IMR-90 (cell line): ENCODE data around the gene RHOC. TPM values are rescaled to one million over a fixed set of nuclear protein-coding genes. Genes with fewer than 3 reads are reported as not detected.
A peak's percentile ranks its signal among the peaks of the same experiment; 100 is the strongest.

Experiments used
- ATAC-seq: fragments of 200-7000 bp; cut with Tn5 transposase; 2 replicates; pipeline ENCODE4 v1.9.1; 2020; ENCODE audit warnings: low read depth, mild to moderate bottlenecking, moderate library complexity
- BruUV-seq: library from RNA; stranded (reverse); fragments of 400-500 nt; replicated peaks from 2 replicates; lab custom pipeline; 2021; lab: Mats Ljungman, UMichigan
- CTCF ChIA-PET: fragments of 300-600 bp; formaldehyde crosslinking; extraction: SDS; loops from one replicate; lab custom pipeline; 2021; ENCODE audit warnings: antibody characterized with exemption; lab: Yijun Ruan, JAX
- POLR2A ChIA-PET: fragments of 300-600 bp; sonication (Branson Sonifier 250); formaldehyde crosslinking; loops from one replicate; lab custom pipeline; 2022; ENCODE audit warnings: antibody characterized with exemption; ENCODE audit not compliant: unreplicated experiment; lab: Charles Lee
- DNase-seq: peaks from one replicate; pipeline ENCODE4 v3.0.0; 2013
- H2AFZ ChIP-seq: replicated peaks from 2 replicates; pipeline ENCODE3; 2013; ENCODE audit warnings: low read length, mild to moderate bottlenecking; ENCODE audit not compliant: poor library complexity
- H2AK5ac ChIP-seq: 2 replicates; pipeline ENCODE4 v1.6.1; 2013; ENCODE audit warnings: low read depth, low read length, inconsistent platforms
- H2AK9ac ChIP-seq: replicated peaks from 2 replicates; pipeline ENCODE3; 2013; ENCODE audit warnings: mild to moderate bottlenecking, low read depth, low read length, moderate library complexity; ENCODE audit not compliant: poor library complexity
- H2BK120ac ChIP-seq: 2 replicates; pipeline ENCODE4 v1.6.1; 2013; ENCODE audit warnings: low read depth, low read length, inconsistent platforms
- H2BK15ac ChIP-seq: 3 replicates; pipeline ENCODE4 v1.6.1; 2013; ENCODE audit warnings: low read depth, low read length, inconsistent platforms
- H2BK20ac ChIP-seq: 2 replicates; pipeline ENCODE4 v1.6.1; 2013; ENCODE audit warnings: low read depth, mild to moderate bottlenecking, inconsistent platforms, low read length, moderate library complexity
- H2BK5ac ChIP-seq: 2 replicates; pipeline ENCODE4 v1.6.1; 2013; ENCODE audit warnings: mild to moderate bottlenecking, low read depth, low read length, inconsistent platforms; ENCODE audit not compliant: poor library complexity, severe bottlenecking
- H3K14ac ChIP-seq: replicated peaks from 2 replicates; pipeline ENCODE4 v1.6.1; 2013; ENCODE audit warnings: low read depth, low read length, inconsistent platforms
- H3K18ac ChIP-seq: 2 replicates; pipeline ENCODE4 v1.6.1; 2013; ENCODE audit warnings: low read depth, low read length, control low read depth
- H3K23ac ChIP-seq: 2 replicates; pipeline ENCODE4 v1.6.1; 2013; ENCODE audit warnings: low read depth, low read length, inconsistent platforms
- H3K27ac ChIP-seq: 2 replicates; pipeline ENCODE4 v1.5.1; 2013; ENCODE audit warnings: mild to moderate bottlenecking, control low read depth, low read length; ENCODE audit not compliant: insufficient read depth
- H3K27me3 ChIP-seq: 2 replicates; pipeline ENCODE4 v1.6.1; 2013; ENCODE audit warnings: low read length; ENCODE audit not compliant: control insufficient read depth, insufficient read depth
- H3K36me3 ChIP-seq: 2 replicates; pipeline ENCODE4 v1.6.1; 2013; ENCODE audit warnings: low read length, mixed read lengths; ENCODE audit not compliant: control insufficient read depth, insufficient read depth
- H3K4ac ChIP-seq: 2 replicates; pipeline ENCODE4 v1.6.1; 2013; ENCODE audit warnings: low read depth, low read length, inconsistent platforms
- H3K4me1 ChIP-seq: 2 replicates; pipeline ENCODE4 v1.6.1; 2013; ENCODE audit warnings: low read length, mixed read lengths; ENCODE audit not compliant: control insufficient read depth, insufficient read depth
- H3K4me2 ChIP-seq: 2 replicates; pipeline ENCODE4 v1.6.1; 2013; ENCODE audit warnings: low read depth, mild to moderate bottlenecking, control low read depth, low read length, moderate library complexity
- H3K4me3 ChIP-seq: 2 replicates; pipeline ENCODE4 v1.5.1; 2013; ENCODE audit warnings: low read depth, mild to moderate bottlenecking, control low read depth, low read length, moderate library complexity; ENCODE audit not compliant: insufficient read depth
- H3K56ac ChIP-seq: 2 replicates; pipeline ENCODE4 v1.6.1; 2013; ENCODE audit warnings: low read length, inconsistent platforms; ENCODE audit not compliant: insufficient read depth; ENCODE audit errors: extremely low read depth
- H3K79me1 ChIP-seq, 2 experiments: 2 replicates each; pipeline ENCODE4 v1.6.1; 2013; ENCODE audit warnings: low read length in 2 of 2, inconsistent platforms in 1 of 2, low read depth in 1 of 2
- H3K9ac ChIP-seq: 2 replicates; pipeline ENCODE4 v1.6.1; 2013; ENCODE audit warnings: low read depth, low read length, control low read depth
- H3K9me1 ChIP-seq: 2 replicates; pipeline ENCODE4 v1.6.1; 2013; ENCODE audit warnings: low read length, inconsistent platforms; ENCODE audit not compliant: insufficient read depth
- H3K9me3 ChIP-seq: 2 replicates; pipeline ENCODE4 v1.6.1; 2013; ENCODE audit warnings: low read length; ENCODE audit not compliant: control insufficient read depth, insufficient read depth
- H4K20me1 ChIP-seq: 2 replicates; pipeline ENCODE4 v1.6.1; 2013; ENCODE audit warnings: low read length, inconsistent platforms; ENCODE audit not compliant: insufficient read depth
- H4K5ac ChIP-seq: 2 replicates; pipeline ENCODE4 v1.6.1; 2013; ENCODE audit warnings: mild to moderate bottlenecking, low read depth, low read length, control low read depth
- H4K8ac ChIP-seq, 2 experiments: 2 replicates each; pipeline ENCODE4 v1.6.1; 2013; ENCODE audit warnings: low read depth in 2 of 2, low read length in 2 of 2, control low read depth in 1 of 2, inconsistent platforms in 1 of 2
- H4K91ac ChIP-seq: 2 replicates; pipeline ENCODE4 v1.6.1; 2013; ENCODE audit warnings: low read depth, low read length, inconsistent platforms; ENCODE audit not compliant: insufficient read depth
- BHLHE40 ChIP-seq: fragments of 150-350 bp; IDR thresholded peaks from 2 replicates; pipeline ENCODE4 v1.6.1; 2016; ENCODE audit warnings: mild to moderate bottlenecking, low read depth, low read length
- CTCF ChIP-seq: conservative IDR thresholded peaks from 2 replicates; pipeline ENCODE4 v1.5.1; 2012; ENCODE audit warnings: mild to moderate bottlenecking, low read depth, low read length, improper control_type of control experiment
- FOS ChIP-seq: fragments of 150-350 bp; IDR thresholded peaks from 2 replicates; pipeline ENCODE4 v1.6.1; 2016; ENCODE audit warnings: low read depth, low read length
- MAFK ChIP-seq: IDR thresholded peaks from 2 replicates; pipeline ENCODE4 v1.6.1; 2012; ENCODE audit warnings: low read depth, low read length, improper control_type of control experiment
- MXI1 ChIP-seq: IDR thresholded peaks from 2 replicates; pipeline ENCODE4 v1.6.1; 2012; ENCODE audit warnings: low read depth, mild to moderate bottlenecking, low read length, moderate library complexity, borderline replicate concordance
- RFX5 ChIP-seq: IDR thresholded peaks from 2 replicates; pipeline ENCODE4 v1.8.0; 2012; ENCODE audit warnings: low read depth, mild to moderate bottlenecking, low read length, moderate library complexity
- SMC3 ChIP-seq: fragments of 150-350 bp; IDR thresholded peaks from 2 replicates; pipeline ENCODE4 v1.6.1; 2016; ENCODE audit warnings: low read depth, mild to moderate bottlenecking, antibody characterized with exemption, low read length, moderate library complexity
- USF2 ChIP-seq: fragments of 150-350 bp; IDR thresholded peaks from 2 replicates; pipeline ENCODE4 v1.6.1; 2017; ENCODE audit warnings: mild to moderate bottlenecking, antibody characterized with exemption, low read length, low read depth
- WGBS, 2 experiments: methylation state at CpG; one replicate each; pipeline versions ENCODE4 v1.1.5 to v1.1.7; 2013; ENCODE audit warnings: missing lambda C conversion rate in 2 of 2; ENCODE audit not compliant: insufficient read length in 1 of 2; ENCODE audit errors: extremely low coverage in 2 of 2; 5-methylcytosine and 5-hydroxymethylcytosine counted together
- dilution Hi-C: fragments of 300-500 bp; cut with HindIII; formaldehyde crosslinking; loops from one replicate; pipeline ENCODE4 v1.14.3; 2018; ENCODE audit warnings: low sequenced_read_pairs; ENCODE audit not compliant: unreplicated experiment
- in situ Hi-C: fragments of 300-500 bp; cut with MboI; formaldehyde crosslinking; loops from 3 replicates; pipeline ENCODE4 v1.14.3; 2019; ENCODE audit warnings: low sequenced_read_pairs, inconsistent platforms, mixed read lengths
- intact Hi-C: fragments of 100-400 bp; cut with micrococcal nuclease; formaldehyde crosslinking; loops from 2 replicates; pipeline ENCODE4 v1.10.0; 2022
- polyA plus RNA-seq, 3 experiments: library from polyadenylated mRNA; depleted of rRNA; stranded (reverse); fragments of >200 nt; gene quantifications; 2 replicates each; pipeline ENCODE4 v1.2.3, GENCODE V29; 2012; ENCODE audit warnings: low replicate concordance in 1 of 3
- total RNA-seq: library from RNA; depleted of rRNA; stranded (reverse); fragments of >200 nt; gene quantifications from 2 replicates; pipeline ENCODE4 v1.2.3, GENCODE V29; 2012

RHOC gene
- total and polyA plus RNA-seq, 2 of the 4 experiments (the other 2 are of a cell fraction) = 764 to 839 TPM

DNA sequence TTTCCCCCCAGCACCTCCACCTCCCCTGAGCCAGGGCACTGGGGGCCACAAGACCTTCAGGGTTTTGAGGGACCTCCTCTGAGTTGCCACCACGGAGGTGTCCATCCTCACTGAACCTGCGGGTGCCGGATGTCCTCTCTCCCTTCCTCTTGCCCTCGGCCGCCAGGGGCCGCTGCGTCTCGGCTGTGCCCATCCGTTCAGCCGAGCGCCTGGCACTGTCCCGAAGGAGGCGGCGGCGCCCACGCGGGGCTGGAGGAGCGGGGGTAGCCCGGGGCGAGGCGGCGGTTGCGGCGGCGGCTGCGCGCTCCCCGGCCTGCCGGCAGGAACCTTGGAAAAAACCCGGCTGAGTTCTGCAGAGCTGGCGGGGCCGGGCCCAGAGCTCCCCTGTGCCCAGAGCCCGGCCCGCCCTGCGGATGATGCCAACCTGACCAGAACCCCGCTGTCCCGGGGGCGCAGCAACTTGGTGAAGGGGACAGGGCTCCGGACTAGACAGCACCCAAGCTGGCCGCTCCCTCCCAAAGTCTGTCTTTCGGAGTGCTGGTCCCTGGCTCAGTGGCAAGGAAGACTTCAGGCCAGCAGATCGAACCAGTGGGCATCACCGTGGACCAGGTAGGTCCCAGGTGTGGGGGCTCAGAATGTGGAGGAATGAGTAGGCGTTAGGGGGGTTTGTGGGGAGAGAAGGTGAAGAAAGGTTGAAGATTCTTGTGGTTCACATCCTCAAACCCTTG, 11.9 kb upstream of the RHOC start (continued):
- TF ChIP-seq SMC3 = peak; percentile 93

GRCh38 chr1:112717263-112717873, 10.4 kb upstream of the RHOC start:
- no peak overlapping the region for H3K4me2 ChIP-seq
- no peak overlapping the region for H2BK5ac ChIP-seq
- no peak overlapping the region for H3K4ac ChIP-seq
- H2AFZ ChIP-seq = no peak overlapping the region
- H4K20me1 ChIP-seq = no peaks in the 10 kb centered on the region
- no peak overlapping the region for H2BK120ac ChIP-seq
- dilution Hi-C loops (no loop called here), intact Hi-C loops (loop anchor here (2.0 to 10.0 kb wide), 4 partner anchors 237 to 960 kb away; partner anchors contain the start of genes LRIG2 and SLC16A1), in situ Hi-C loops (loop anchor here (5.0 to 25.0 kb wide), 3 partner anchors 90 to 970 kb away; partner anchors contain the start of gene SLC16A1)
- H2BK15ac ChIP-seq = no peak overlapping the region
- ChIA-PET POLR2A (no interaction called here), CTCF (interaction anchor here (0.9 to 4.7 kb wide), 4 partner anchors 13 to 87 kb away, joined by 3 to 32 read pairs (median 4); no protein-coding TSS in a partner anchor)
- H3K79me1 ChIP-seq = no peaks in the 10 kb centered on the region
- H2BK20ac ChIP-seq = no peak overlapping the region
- no peak overlapping the region for H4K91ac ChIP-seq
- H3K27me3 ChIP-seq = peaks cover 7% of the 10 kb centered on the region; the same call in 1 of the 2 replicates
- BruUV-seq = no TSS peak
- ATAC-seq (no peak), DNase-seq (no peak)
- H3K9me3 ChIP-seq = no peaks in the 10 kb centered on the region
- peaks cover under 1% of the 10 kb centered on the region; the same call in 1 of the 2 replicates for H3K4me1 ChIP-seq
- TF ChIP-seq BHLHE40 (no peak), RFX5 (no peak), SMC3 (no peak), USF2 (no peak), FOS (no peak), CTCF (no peak), MXI1 (no peak), MAFK (no peak)
- no peak overlapping the region for H3K18ac ChIP-seq
- H2AK5ac ChIP-seq = no peak overlapping the region; the same call in 1 of the 2 replicates
- H3K27ac ChIP-seq = no peak overlapping the region
- H3K36me3 ChIP-seq = no peaks in the 10 kb centered on the region
- no peak overlapping the region for H4K5ac ChIP-seq
- peaks cover 3% of the 10 kb centered on the region; the same call in 1 of the 2 replicates for H3K9me1 ChIP-seq
- H3K14ac ChIP-seq = no peak overlapping the region
- H3K56ac ChIP-seq = no peak overlapping the region
- no peak overlapping the region for H3K9ac ChIP-seq
- no peak overlapping the region for H3K4me3 ChIP-seq
- no CpG with 5 or more reads among the region's 2 CpGs for WGBS, 2 experiments
- no peak overlapping the region for H3K23ac ChIP-seq
- H2AK9ac ChIP-seq = no peak overlapping the region
- no peak overlapping the region for H4K8ac ChIP-seq
